ENCODE results near the gene PAN3.

PAN3 gene

GRCh38 chr13:28313579-28313978, 175.2 kb downstream of the PAN3 start:
- DNase-seq (ENCODE audit: low read depth in 2 of 2): no peak

GRCh38 chr13:28314879-28315278, 176.5 kb downstream of the PAN3 start:
- no peak for DNase-seq (ENCODE audit: low read depth in 2 of 2)

- DNase-seq (ENCODE audit: low read depth in 2 of 2): no peak
These were observed 177.8 kb downstream of the PAN3 start for GRCh38 chr13:28316129-28316528.

GRCh38 chr13:28316836-28317235, 178.5 kb downstream of the PAN3 start:
- DNase-seq (ENCODE audit: low read depth in 2 of 2): no peak

GRCh38 chr13:28318496-28318895, 180.2 kb downstream of the PAN3 start:
- DNase-seq (ENCODE audit: low read depth in 2 of 2): no peak

- DNase-seq (ENCODE audit: low read depth in 2 of 2): no peak
These were observed 181.2 kb downstream of the PAN3 start for GRCh38 chr13:28319528-28319927.

- DNase-seq (ENCODE audit: low read depth in 2 of 2): no peak
These were observed 181.9 kb downstream of the PAN3 start for GRCh38 chr13:28320209-28320608.

- no peak for DNase-seq (ENCODE audit: low read depth in 2 of 2)
These were observed 182.7 kb downstream of the PAN3 start for GRCh38 chr13:28320884-28321574.

- DNase-seq (ENCODE audit: low read depth in 2 of 2): no peak
These were observed 183.4 kb downstream of the PAN3 start for GRCh38 chr13:28321756-28322155.

GRCh38 chr13:28322256-28322905, 184.0 kb downstream of the PAN3 start:
- no peak for DNase-seq (ENCODE audit: low read depth in 2 of 2)

- peak; percentile 6 to 48 for DNase-seq (ENCODE audit: low read depth in 2 of 2)
These were observed 185.9 kb downstream of the PAN3 start for GRCh38 chr13:28324181-28324789.

GRCh38 chr13:28325022-28325421, 186.7 kb downstream of the PAN3 start:
- DNase-seq (ENCODE audit: low read depth in 2 of 2): no peak

- no peak for DNase-seq (ENCODE audit: low read depth in 2 of 2)
These were observed 187.7 kb downstream of the PAN3 start for GRCh38 chr13:28326056-28326455.

- DNase-seq (ENCODE audit: low read depth in 2 of 2): no peak
These were observed 189.3 kb downstream of the PAN3 start for GRCh38 chr13:28327373-28328270.

GRCh38 chr13:28328271-28328607, 189.9 kb downstream of the PAN3 start:
- no peak for DNase-seq (ENCODE audit: low read depth in 2 of 2)

GRCh38 chr13:28329395-28330158, 191.2 kb downstream of the PAN3 start:
- no peak for DNase-seq (ENCODE audit: low read depth in 2 of 2)

- DNase-seq (ENCODE audit: low read depth in 2 of 2): no peak
These were observed 195.0 kb downstream of the PAN3 start for GRCh38 chr13:28333204-28333881.

- DNase-seq (ENCODE audit: low read depth in 2 of 2): no peak
These were observed 197.9 kb downstream of the PAN3 start for GRCh38 chr13:28336193-28336657.

GRCh38 chr13:28337166-28338005, 199.0 kb downstream of the PAN3 start:
- DNase-seq (ENCODE audit: low read depth in 2 of 2): no peak

Data from stimulated activated CD4-positive, alpha-beta T cell treated with anti-CD3 and anti-CD28 coated beads, Interleukin-1b, Interleukin-23, amount 100 ng/mL, for 4 hours (primary cell).